GDM1 (cell line): Measurements from ENCODE around the gene SRP54.
A peak's percentile ranks its signal among the peaks of the same experiment; 100 is the strongest.
"Not testable (repeated sequence)": the region's sequence is repeated elsewhere in the genome, so short reads cannot be mapped to it uniquely, and the experiment has no call there.

Source experiments
- DNase-seq: peaks from one replicate; lab custom pipeline; 2025; lab: John Stamatoyannopoulos, UW

The SRP54 gene

DNA sequence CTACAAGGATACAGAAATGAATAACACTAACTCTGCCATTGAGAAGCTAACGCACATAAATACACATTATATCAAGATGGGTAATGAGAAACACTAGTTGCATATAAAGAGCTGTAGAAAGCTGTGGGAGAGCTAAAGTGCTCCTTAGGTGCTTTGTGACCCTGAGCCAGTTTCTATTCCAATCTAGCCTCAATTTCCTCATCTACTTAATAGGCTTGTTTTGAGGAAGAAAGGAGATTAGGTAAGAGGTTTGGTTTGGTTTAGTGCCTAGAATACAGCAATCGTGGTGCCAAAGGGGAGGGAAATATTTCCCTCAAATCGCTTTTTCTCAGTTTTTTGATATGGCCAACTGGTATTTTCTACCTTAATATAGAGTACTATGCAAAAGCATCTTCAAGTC, 994 bp downstream of the SRP54 start:
- DNase-seq, result no peak

DNA sequence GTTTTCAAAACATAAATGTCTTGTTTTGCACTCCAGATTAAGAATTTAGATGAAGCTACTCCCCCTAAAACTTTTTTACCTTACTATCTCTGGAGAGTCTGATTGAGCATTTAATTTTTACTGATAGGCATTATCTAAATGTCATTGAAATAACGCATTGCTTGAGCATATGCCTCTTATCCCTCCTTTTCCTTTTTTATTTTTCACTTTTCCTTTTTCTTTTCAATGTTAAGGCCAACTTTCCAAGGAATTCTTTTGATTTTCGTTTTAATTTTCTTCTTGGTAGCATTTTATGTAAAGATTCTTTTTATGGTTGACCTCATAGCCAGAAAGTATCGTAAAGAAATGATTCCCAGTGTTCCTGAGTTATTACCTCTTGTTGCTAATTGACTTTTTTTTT, 2.9 kb downstream of the SRP54 start:
- DNase-seq, result no peak

DNA sequence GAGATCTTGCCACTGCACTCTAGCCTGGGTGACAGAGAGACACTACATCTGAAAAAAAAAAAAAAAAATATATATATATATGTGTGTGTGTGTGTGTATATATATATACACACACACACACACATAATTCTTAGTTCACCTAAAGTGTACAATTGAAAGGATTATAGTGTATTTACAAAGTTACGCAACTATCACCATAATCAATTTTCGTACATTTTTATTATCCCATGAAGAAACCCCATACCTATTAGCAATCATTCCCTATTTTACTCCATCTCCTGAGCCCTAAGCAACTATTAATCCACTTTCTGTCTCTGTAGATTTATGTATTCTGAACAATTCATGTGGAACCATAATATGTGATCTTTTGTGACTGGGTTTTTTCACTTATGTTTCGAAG, 4.4 kb downstream of the SRP54 start:
- no peak for DNase-seq

DNA sequence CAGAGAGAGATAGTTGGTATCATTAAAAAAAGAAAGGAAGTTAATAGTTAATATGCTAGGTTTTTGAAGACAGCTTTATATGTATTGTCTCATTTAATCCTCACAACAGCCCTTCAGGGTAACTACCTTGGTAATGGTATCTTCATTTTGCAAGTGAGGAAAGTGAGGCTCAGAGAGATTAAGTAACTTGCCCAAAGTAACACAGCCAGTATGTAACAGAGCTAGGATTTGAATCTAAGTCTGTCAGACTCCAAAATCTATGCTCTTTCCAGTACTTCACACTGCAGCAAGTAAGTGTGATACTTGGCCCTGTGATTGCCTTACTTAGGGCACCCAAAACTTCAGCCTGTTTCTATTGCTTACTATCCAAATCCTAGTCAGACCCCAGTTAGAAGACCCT, 7.0 kb downstream of the SRP54 start:
- DNase-seq, result no peak

DNA sequence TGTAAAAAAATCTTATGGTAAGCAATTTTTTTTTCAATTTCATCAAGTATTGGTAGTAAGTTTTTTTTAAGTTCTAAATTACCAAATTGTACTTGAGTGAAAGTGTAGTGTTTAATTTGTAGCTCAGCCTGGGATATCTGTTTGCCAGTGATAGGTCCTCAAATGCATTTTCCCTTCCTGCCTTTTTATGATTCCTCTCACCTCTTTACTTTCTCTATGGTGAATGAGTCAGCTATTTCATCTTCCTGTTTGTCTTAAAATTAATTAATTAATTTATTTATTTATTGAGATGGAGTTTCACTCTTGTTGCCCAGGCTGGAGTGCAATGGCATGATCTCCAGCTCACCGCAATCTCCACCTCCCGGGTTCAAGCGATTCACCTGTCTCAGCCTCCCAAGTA, 10.6 kb downstream of the SRP54 start:
- no peak for DNase-seq

DNA sequence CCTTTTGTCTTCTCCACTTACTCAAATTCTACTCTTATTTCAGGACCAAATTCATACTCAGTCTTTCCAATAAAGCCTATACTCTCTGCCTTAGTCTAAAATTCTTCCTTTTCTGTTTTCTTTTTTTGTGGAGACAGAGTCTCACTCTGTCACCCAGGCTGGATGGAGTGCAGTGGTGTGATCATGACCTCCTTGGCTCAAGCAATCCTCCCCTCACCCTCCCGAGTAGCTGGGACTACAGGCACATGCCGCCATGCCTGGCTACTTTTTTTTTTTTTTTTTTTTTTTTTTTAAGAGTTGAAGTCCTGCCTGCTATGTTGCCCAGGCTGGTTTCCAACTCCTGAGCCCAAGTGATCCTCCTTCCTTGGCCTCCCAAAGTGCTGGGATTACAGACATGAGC, 11.9 kb downstream of the SRP54 start:
- no peak for DNase-seq

DNA sequence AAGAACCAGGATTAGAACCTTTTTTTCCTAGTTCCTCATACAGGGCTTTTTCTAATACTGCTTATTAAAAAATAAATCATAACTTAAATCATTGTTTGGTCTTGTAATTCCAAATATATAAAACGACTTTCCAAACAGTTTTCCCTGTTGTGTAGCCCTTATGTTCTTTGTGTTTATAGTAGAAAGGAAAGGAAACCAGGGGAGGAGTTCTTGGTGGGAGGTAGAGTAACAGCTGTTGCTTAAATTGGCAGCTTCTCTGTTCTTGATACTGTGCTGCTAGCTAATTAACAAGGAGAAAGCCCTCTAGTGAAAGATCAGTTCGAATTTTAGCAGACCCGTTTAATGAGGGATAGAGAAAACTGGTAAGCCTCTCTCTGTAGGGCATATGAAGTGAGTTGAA, 15.0 kb downstream of the SRP54 start:
- DNase-seq, result no peak

DNA sequence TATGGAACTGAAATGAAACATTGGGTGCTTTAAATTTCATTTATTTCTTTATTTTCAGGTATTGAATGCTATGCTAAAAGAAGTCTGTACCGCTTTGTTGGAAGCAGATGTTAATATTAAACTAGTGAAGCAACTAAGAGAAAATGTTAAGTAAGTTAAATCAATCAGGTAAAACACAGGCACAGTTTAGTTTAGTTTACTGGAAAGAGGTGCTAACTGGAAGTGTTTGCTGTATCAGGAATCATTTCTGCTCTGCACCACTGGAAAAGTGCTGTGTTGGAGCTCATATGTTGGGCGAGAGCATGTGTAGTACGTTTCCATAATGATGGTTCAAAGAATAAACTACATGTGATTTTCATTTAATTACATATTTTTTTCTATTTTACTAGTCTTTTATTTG, 16.7 kb downstream of the SRP54 start:
- no peak for DNase-seq

DNA sequence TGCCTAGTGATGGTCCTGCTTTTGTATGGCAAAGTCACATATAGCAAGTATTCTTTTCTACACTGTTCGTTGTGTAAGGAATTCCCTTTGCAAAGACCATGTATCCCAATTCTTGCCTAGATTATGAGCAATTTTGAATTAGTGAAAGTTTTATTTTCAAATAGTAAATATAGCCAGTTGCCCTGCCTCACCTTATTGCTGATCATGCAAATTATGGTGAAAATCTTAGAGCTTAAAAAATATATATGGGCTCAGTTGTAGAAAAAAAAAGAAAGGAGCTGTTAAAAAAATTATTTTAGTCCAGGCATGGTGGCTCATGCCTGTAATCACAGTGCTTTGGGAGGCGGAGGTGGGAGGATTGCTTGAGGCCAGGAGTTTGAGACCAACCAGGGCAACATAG, 18.8 kb downstream of the SRP54 start:
- DNase-seq, result no peak

DNA sequence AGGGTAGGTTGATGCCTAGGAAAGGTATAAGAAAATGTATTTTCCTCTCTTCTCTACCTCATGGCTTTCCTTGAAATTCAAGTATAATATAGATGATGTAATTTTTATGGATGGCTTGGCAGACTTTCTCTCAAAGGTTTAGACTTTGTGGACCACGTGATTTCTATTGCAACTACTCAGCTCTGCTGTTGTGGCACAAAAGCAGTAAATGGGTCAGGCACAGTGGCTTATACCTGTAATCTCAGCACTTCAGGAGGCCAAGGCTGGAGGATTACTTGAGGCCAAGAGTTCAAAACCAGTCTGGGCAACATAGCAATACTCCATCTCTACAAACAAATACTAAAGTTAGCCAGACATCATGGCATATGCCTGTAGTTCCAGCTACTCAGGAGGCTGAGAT, 22.0 kb downstream of the SRP54 start:
- DNase-seq, result no peak

DNA sequence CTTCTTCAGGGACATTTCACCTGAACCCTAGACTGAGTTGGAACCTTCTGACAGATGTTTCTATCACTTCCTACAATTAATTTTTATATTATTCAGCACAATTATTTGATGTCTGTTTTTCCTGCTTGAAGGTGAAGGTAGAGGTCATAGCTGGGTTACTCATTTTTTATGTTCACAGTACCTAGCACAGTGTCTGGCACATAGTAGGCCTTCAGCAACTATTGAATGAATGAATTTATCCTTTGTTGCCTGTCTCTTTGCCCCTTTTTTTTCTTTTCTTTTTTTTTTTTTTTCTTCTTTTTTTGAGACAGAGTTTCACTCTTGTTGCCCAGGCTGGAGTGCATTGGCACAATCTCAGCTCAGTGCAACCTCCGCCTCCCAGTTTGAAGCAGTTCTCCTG, 33.8 kb downstream of the SRP54 start:
- no peak for DNase-seq

DNA sequence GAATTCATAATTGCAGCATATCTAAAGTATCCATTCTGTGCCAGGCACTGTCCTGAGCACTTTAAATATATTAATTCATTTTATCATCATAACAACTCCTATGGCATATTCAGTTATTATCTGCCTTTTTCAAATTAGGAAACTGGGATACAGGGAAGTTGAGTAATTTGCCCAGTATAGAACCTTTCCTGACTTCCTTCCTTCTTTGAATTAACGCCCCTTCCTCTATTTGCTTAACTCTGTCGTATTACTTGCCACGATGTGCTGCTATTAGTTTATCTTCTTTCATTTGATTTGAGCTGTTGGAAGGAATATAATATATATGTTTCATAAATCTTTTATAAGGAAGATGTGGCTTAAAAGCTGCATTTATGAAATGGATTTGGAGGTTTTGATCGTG, 37.9 kb downstream of the SRP54 start:
- no peak for DNase-seq

DNA sequence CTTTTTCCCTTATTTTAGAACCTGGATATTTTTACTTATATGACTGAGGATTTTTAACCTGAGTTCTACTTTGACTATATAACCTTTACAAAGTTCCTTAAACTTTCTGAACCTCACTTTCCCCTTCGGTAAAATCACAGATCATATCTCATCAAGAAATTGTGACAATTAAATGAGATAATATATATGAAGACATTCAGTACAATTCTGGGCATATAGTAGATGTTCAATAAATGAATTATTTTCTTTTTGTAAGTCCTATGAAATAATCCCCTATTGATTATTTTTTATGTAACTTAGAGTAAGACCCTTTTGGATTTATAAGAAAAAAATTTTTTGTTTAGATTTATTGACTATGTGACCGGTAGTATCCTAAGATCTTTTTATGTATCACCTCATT, 45.6 kb downstream of the SRP54 start:
- DNase-seq, result no peak

DNA sequence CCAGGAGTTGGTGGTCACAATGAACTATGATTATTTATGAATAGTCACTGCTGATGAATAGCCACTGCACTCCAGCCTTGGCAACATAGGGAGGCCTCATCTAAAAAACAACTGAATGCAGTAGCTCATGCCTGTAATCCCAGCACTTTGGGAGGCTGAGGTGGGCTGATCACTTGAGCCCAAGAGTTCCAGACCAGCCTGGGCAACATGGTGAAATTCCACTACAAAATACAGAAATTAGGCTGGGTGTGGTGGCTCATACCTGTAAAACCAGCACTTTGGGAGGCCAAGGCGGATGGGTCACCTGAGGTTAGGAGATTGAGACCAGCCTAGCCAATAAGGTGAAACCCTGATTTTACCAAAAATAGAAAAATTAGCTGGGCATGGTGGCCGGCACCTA, 49.8 kb downstream of the SRP54 start:
- DNase-seq, result no peak

DNA sequence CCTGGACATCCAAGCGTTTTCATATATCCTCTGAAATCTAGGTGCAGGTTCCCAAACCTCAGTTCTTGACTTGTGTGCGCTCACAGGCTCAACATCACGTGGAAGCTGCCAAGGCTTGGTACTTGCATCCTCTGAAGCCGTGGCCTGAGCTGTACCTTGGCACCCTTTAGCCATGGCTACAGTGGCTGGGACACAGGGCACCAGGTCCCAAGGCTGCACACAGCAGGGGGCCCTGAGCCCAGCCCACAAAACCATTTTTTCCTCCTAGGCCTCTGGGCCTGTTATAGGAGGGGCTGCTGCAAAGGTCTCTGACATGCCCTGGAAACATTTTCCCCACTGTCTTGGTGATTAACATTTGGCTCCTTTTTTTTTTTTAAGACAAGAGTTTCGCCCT, 51.6 kb downstream of the SRP54 start:
- DNase-seq, result no peak

DNA sequence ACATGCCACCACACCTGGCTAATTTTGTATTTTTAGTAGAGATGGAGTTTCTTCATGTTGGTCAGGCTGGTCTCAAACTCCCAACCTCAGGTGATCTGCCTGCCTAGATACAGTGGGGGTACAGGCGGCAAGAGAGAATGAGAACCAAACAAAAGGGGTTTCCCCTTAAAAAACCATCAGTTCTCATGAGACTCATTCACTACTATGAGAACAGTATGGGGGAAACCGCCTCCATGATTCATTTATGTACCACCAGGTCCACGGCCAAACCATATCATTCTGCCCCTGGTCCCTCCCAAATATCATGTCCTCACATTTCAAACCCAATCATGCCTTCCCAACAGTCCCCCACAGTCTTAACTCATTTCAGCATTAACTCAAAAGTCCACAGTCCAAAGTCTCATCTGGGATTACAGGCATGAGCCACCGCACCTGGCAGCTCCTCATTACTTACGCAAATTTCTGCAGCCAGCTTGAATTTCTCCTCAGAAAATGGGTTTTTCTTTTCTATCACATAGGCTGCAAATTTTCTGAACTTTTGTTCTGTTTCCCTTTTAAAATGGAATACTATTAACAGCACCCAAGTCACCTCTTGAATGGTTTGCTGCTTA, 52.3 kb downstream of the SRP54 start:
- DNase-seq, result not testable (repeated sequence)

DNA sequence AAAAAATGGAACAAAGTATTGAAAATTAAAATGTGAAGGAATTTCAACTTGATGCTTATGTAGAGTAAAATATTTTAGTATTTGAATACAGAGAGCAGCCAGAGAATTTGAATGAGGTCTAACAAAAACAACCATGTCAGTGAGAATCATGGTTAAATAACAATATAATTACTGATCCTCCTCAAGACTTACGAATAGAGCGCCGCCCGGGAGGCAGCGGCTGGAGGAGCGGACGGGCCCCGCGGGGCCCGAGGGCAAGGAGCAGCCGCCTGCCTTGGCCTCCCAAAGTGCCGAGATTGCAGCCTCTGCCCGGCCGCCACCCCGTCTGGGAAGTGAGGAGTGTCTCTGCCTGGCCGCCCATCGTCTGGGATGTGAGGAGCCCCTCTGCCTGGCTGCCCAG, 55.5 kb downstream of the SRP54 start:
- not testable (repeated sequence) for DNase-seq

DNA sequence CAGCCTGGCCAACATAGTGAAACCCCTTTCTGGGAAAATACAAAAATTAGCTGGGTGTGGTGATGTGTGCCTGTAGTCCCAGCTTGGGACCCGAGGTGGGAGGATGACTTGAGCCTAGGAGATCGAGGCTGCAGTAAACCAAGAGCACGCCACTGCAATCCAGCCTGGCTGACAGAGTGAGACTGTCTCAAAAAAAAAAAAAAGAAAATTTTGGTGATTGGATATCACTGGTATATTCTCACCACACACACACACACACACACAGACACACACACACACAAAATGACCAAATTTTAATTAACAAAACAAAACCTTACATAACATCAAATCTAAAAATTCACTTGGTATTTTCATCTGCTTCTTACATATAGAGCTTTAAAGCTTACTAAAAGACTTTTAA, 59.8 kb downstream of the SRP54 start:
- DNase-seq, result no peak

DNA sequence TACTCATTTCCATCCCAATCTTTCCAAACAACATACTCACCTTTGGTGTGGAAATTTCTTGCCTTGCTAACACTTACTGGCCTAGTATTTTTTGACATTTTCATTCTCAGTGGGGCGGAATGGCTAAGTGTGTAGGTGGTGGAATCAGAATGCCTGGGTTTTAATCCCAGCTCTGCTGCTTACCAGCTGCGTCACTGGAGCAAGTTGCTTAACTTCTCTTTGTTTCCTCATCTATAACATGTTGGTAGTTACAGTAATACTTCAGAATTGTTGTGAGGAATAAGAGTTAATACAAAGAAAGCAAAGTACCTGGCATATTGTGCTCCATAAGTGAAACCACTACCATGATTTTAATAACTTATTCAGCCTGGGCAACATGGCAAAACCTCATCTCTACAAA, 60.3 kb downstream of the SRP54 start:
- DNase-seq, result no peak

DNA sequence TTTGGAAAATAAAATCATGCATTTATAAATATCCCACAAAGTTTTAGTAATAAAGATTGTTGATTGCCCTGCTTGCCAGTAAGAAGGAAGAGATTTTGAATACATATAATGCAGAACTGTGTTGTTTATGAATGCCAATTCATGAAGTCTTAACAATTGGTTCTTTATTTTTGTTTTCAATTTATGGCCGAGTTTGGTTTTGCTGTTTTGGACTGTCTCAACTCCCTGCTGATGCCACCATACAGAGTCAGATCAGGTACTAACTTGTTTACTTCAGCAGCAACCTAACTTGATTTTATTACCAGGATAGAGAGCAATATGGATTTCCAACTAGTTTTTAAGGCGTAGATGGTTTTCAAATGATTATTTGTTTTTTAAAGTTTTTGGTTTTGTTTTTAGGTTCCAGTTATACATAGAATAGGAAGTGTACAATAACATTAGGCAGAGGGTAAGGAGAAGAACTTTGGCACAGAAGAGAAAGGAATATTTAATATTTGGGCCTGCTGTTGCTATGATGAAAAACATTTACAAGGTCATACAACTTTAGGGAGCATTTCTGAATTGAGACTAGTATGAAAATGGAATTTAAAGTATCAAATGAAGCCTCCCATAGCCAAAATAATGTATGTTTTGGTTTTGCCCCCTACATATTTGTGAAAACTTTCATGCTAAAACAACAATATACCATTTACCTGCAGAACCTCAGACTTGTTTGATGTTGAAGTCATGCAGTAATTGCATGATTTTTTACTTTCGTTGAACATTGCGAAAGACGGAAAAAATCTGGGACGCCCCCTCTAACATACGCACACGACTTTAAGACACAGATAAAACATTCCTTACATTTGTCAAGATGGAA, 62.4 kb downstream of the SRP54 start:
- no peak for DNase-seq

DNA sequence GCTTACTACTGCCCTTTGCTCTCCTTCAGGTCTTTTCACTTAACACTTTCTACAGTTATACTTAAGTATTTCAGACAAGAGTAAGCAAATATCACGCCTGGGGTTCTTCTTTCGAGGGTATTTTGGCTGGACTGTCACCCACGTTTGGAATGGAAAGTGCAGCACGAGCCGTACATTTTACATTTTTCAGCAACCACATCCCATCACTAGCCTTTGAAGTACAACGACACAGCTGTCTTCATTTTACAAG, 62.9 kb downstream of the SRP54 start:
- DNase-seq, result no peak

DNA sequence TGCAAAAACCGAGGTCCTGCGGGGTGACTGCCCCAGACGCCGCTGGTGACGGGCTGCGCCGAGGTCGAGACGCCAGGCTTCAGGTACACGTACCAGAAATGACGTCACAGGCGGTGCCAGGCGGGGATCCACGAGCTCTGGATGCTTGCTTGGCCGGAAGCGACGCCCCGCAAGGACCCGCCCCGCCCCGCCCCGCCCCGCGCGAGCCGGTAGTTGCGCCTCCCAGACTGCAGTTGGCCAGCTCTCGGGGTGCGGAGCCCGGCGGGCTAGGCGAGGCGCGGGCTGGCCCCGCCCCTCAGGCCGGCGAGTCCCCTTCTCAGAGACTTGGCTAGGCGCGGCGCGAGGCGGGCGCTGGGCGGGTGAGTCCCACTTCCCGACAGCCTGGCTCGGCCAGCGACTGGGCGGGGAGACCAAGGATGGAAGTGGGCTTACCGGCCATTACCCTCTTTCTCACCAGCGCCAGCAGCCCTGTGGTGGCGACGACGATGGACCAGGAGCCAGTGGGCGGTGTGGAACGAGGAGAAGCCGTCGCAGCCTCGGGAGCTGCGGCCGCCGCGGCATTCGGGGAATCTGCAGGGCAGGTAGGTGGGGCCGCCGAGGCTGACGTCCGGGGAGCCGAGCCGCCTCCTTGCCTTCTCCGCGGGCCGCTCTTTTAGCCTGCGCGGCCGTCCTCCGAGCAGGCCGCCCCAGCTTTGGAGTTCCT, 63.4 kb downstream of the SRP54 start, which contains the start of gene FAM177A1:
Gene FAM177A1, plus strand, starts transcription at position 225 of the 703 bp plus-strand sequence. Its CDS starts 192 bp downstream, at position 417.
- peak; percentile 96 for DNase-seq

DNA sequence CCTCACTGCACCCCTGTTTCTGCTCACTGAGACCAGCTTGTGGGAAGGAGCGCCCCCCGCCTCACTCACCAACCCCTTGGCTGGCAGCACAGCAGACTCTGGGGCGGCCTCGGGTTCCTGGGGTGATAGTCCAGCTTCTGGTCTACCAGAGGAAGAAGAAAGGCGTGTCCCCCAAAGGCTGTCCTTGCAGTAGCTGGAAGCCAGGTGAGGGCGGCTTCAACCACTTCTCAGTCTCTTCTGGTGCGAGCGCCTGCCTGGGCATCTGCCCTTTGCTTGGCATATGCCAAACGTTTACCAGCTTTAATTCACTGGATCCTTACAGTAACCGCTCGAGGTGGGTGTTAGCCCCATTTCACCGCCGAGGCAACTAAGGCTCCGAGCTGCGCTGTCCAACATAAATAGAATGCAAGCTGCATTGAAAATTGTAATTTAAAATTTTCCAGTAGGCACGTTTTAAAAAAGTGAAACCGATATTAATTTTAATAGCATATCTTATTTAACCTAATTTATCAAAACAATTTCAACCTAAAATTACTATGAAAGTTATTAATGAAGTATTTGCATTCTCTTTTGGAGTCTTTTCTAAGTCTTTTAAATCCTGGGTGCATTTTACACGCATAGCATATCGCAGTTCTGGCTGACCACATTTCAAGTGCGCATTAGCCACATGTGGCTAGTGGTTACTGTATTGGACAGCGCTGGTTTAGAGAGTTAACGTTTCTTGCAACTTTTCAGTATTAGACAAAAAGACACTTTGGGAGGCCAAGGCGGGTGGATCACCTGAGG, 64.2 kb downstream of the SRP54 start:
- DNase-seq, result no peak
